HepG2 (cell line): ENCODE data around the gene ZMAT2. TPM values are rescaled to one million over a fixed set of nuclear protein-coding genes. Genes with fewer than 3 reads are reported as not detected.
A peak's percentile ranks its signal among the peaks of the same experiment; 100 is the strongest.

Experiments
- GABPA ChIP-seq, 2 experiments: IDR thresholded peaks; 2 replicates each; pipeline ENCODE4 v1.6.1; 2011 to 2016; ENCODE audit warnings: low read depth in 2 of 2, low read length in 1 of 2, missing biosample characterization in 1 of 2, missing genetic modification characterization in 1 of 2
- HNF4G ChIP-seq, 2 experiments: sonication (generic) in 1 of 2; formaldehyde crosslinking in 1 of 2; IDR thresholded peaks; 2 replicates each; pipeline versions ENCODE4 v1.4.0 to v1.6.1; 2011 to 2020; ENCODE audit warnings: borderline replicate concordance in 2 of 2, low read depth in 2 of 2, mild to moderate bottlenecking in 2 of 2, low read length in 1 of 2, missing genetic modification reagents in 1 of 2, moderate library complexity in 1 of 2
- JARID2 ChIP-seq: sonication (generic); formaldehyde crosslinking; IDR thresholded peaks from 2 replicates; pipeline ENCODE4 v1.8.1; 2023; ENCODE audit warnings: missing genetic modification reagents, inconsistent platforms; ENCODE audit not compliant: insufficient replicate concordance
- PHF21A ChIP-seq: sonication (generic); formaldehyde crosslinking; IDR thresholded peaks from 2 replicates; pipeline ENCODE4 v1.5.0; 2020; ENCODE audit warnings: mild to moderate bottlenecking, missing genetic modification reagents
- PHF5A ChIP-seq: IDR thresholded peaks from one replicate; pipeline ENCODE4 v1.6.1; 2018; ENCODE audit warnings: low read depth, missing genetic modification reagents; ENCODE audit not compliant: unreplicated experiment
- TBX2 ChIP-seq: sonication (generic); formaldehyde crosslinking; IDR thresholded peaks from 2 replicates; pipeline ENCODE4 v1.5.0; 2020; ENCODE audit warnings: missing genetic modification reagents, mild to moderate bottlenecking, borderline replicate concordance
- ZNF337 ChIP-seq: sonication (generic); formaldehyde crosslinking; IDR thresholded peaks from 2 replicates; pipeline ENCODE4 v1.5.1; 2020; ENCODE audit warnings: missing genetic modification reagents, low read depth, mild to moderate bottlenecking, borderline replicate concordance
- ZNF546 ChIP-seq: sonication (generic); formaldehyde crosslinking; conservative IDR thresholded peaks from 2 replicates; pipeline ENCODE4 v1.8.1; 2023; ENCODE audit warnings: mild to moderate bottlenecking, missing genetic modification reagents
- ZNF572 ChIP-seq: sonication (generic); formaldehyde crosslinking; IDR thresholded peaks from 2 replicates; pipeline ENCODE4 v1.5.1; 2020; ENCODE audit warnings: mild to moderate bottlenecking, missing genetic modification reagents
- ZNF720 ChIP-seq: sonication (generic); formaldehyde crosslinking; IDR thresholded peaks from 2 replicates; pipeline ENCODE4 v1.4.0; 2020; ENCODE audit warnings: missing genetic modification reagents
- ZNF782 ChIP-seq: sonication (generic); formaldehyde crosslinking; IDR thresholded peaks from 2 replicates; pipeline ENCODE4 v1.4.0; 2020; ENCODE audit warnings: missing genetic modification reagents, mild to moderate bottlenecking, borderline replicate concordance
- ZSCAN20 ChIP-seq: sonication (generic); formaldehyde crosslinking; IDR thresholded peaks from 2 replicates; pipeline ENCODE4 v1.4.0; 2020; ENCODE audit warnings: missing genetic modification reagents, mild to moderate bottlenecking, borderline replicate concordance
- polyA plus RNA-seq, 8 experiments: library from polyadenylated mRNA; depleted of rRNA in 3 of 8; stranded (reverse) in 7 of 8; unstranded in 1 of 8; fragments of >200 nt; fragmentation: Illumina TruSeq in 4 of 8; extraction: Trizol in 4 of 8; gene quantifications; 2 replicates each; pipeline versions ENCODE4 v1.2.1 to v1.2.3, GENCODE V29; 2011 to 2016; ENCODE audit warnings: low read depth in 4 of 8, missing spikeins in 1 of 8, mixed read lengths in 1 of 8; ENCODE audit not compliant: insufficient read depth in 1 of 8
- total RNA-seq, 5 experiments: library from RNA; depleted of rRNA; stranded (reverse); fragments of >200 nt; fragmentation: Illumina TruSeq; extraction: Trizol; gene quantifications; 2 replicates each; pipeline ENCODE4 v1.2.3, GENCODE V29; 2016; ENCODE audit warnings: low read depth in 1 of 5
- TF ChIP-seq, protein P1 (sequence below), 2 experiments: fragments of 450-650 bp in 1 of 2; sonication (generic) in 1 of 2; formaldehyde crosslinking; IDR thresholded peaks; 2 replicates each; pipeline versions ENCODE4 v1.5.0 to v1.8.0; 2020 to 2022; ENCODE audit warnings: mild to moderate bottlenecking in 1 of 2, missing genetic modification reagents in 1 of 2
- TF ChIP-seq, protein P2 (sequence below): sonication (generic); formaldehyde crosslinking; IDR thresholded peaks from 2 replicates; pipeline ENCODE4 v1.5.1; 2020; ENCODE audit warnings: mild to moderate bottlenecking, missing genetic modification reagents, borderline replicate concordance
- TF ChIP-seq, protein P3 (sequence below): sonication (generic); formaldehyde crosslinking; IDR thresholded peaks from 2 replicates; pipeline ENCODE4 v1.8.0; 2022; ENCODE audit warnings: mild to moderate bottlenecking, missing genetic modification reagents; ENCODE audit not compliant: insufficient replicate concordance
- TF ChIP-seq, protein P4 (sequence below): IDR thresholded peaks from 2 replicates; pipeline ENCODE4 v1.6.1; 2016
- TF ChIP-seq, protein P5 (sequence below): sonication (generic); formaldehyde crosslinking; IDR thresholded peaks from 2 replicates; pipeline ENCODE4 v1.4.0; 2020; ENCODE audit warnings: missing genetic modification reagents
- TF ChIP-seq, protein P6 (sequence below): sonication (generic); formaldehyde crosslinking; IDR thresholded peaks from 2 replicates; pipeline ENCODE4 v1.8.1; 2023; ENCODE audit warnings: missing genetic modification reagents, inconsistent platforms, borderline replicate concordance

ZMAT2 gene
- total and polyA plus RNA-seq, 2 of the 13 experiments (the other 11 are each of a cell fraction or from before 2014, with no cell fraction given): 35.4 to 92.8 TPM

DNA sequence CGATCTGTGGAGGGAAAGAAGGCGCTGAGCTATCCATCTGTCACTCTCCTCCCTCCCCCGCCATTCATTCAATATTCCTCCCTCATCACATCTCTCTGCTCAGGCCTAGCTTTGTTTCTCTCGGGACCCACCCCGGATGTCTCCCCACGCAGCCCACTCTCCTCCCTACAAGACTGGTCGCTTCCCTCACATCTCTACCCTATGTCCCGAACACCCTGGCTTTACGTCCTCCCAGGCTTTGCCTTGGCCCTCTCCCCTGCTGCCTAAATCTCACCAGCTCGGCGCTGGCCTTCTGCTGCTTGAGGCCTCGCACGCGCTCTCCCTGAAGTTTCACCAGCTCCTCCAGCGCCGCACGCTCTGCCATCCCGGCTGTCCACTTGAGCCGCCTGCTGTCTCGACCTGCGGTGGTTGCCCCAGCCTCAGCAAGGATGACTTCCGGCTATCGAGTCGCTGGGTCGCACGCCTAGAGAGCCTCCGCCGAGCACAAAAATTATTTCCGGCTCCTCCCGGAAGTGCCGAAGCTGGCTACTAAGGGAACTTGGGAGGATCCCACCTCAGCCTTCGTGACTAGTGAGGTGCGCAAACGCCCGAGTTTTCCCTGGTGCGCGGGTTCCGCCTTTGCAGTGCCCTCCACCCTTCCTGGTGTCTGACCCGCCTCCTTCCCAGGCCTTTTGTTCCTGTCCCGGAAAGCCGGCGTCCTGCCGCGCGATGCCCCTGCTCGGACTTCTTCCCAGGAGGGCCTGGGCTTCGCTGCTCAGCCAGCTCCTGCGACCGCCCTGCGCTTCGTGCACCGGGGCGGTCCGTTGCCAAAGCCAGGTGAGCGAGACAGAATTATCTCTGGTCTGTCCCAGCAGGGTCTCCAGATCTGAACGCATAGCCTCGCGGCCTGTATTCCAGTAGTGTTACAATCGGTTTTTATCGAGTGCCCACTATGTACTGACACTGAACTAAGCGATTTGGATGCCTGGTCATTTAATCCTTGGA, 9.0 kb upstream of the ZMAT2 start, which contains the start of the genes HARS1 and HARS2 (continued):
- TF ChIP-seq ZSCAN20: peak; percentile 80; the same call in 1 of the 2 replicates
- TF ChIP-seq TBX2 (CRISPR knock-in tag): peak; percentile 83
- TF ChIP-seq, protein P1, sequence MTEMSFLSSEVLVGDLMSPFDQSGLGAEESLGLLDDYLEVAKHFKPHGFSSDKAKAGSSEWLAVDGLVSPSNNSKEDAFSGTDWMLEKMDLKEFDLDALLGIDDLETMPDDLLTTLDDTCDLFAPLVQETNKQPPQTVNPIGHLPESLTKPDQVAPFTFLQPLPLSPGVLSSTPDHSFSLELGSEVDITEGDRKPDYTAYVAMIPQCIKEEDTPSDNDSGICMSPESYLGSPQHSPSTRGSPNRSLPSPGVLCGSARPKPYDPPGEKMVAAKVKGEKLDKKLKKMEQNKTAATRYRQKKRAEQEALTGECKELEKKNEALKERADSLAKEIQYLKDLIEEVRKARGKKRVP (CRISPR knock-in tag; IDR thresholded peaks at IDR 0.05): peak in 1 of 2 experiments; percentile 84; a peak in 2 of 4 replicates
- TF ChIP-seq, protein P2, sequence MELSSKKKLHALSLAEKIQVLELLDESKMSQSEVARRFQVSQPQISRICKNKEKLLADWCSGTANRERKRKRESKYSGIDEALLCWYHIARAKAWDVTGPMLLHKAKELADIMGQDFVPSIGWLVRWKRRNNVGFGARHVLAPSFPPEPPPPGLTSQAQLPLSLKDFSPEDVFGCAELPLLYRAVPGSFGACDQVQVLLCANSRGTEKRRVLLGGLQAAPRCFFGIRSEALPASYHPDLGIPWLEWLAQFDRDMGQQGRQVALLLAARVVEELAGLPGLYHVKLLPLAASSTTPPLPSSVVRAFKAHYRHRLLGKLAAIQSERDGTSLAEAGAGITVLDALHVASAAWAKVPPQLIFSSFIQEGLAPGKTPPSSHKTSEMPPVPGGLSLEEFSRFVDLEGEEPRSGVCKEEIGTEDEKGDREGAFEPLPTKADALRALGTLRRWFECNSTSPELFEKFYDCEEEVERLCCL (CRISPR knock-in tag): peak; percentile 58; the same call in 1 of the 2 replicates
- TF ChIP-seq ZNF572: 0 out of 2 replicates have a peak, but pooled peaks have one; percentile 61
- no peak for TF ChIP-seq ZNF546 (CRISPR knock-in tag)
- TF ChIP-seq, protein P3, sequence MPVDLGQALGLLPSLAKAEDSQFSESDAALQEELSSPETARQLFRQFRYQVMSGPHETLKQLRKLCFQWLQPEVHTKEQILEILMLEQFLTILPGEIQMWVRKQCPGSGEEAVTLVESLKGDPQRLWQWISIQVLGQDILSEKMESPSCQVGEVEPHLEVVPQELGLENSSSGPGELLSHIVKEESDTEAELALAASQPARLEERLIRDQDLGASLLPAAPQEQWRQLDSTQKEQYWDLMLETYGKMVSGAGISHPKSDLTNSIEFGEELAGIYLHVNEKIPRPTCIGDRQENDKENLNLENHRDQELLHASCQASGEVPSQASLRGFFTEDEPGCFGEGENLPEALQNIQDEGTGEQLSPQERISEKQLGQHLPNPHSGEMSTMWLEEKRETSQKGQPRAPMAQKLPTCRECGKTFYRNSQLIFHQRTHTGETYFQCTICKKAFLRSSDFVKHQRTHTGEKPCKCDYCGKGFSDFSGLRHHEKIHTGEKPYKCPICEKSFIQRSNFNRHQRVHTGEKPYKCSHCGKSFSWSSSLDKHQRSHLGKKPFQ (CRISPR knock-in tag): no peak
- TF ChIP-seq HNF4G (IDR thresholded peaks at IDR 0.05; ENCODE audit: borderline replicate concordance, low read depth, low read length): no peak
- TF ChIP-seq HNF4G (CRISPR knock-in tag; IDR thresholded peaks at IDR 0.05; ENCODE audit: borderline replicate concordance, low read depth): no peak
- TF ChIP-seq, protein P4, sequence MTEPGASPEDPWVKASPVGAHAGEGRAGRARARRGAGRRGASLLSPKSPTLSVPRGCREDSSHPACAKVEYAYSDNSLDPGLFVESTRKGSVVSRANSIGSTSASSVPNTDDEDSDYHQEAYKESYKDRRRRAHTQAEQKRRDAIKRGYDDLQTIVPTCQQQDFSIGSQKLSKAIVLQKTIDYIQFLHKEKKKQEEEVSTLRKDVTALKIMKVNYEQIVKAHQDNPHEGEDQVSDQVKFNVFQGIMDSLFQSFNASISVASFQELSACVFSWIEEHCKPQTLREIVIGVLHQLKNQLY (CRISPR knock-in tag): 0 out of 2 replicates have a peak, but pooled peaks have one; percentile 5
- TF ChIP-seq, protein P5, sequence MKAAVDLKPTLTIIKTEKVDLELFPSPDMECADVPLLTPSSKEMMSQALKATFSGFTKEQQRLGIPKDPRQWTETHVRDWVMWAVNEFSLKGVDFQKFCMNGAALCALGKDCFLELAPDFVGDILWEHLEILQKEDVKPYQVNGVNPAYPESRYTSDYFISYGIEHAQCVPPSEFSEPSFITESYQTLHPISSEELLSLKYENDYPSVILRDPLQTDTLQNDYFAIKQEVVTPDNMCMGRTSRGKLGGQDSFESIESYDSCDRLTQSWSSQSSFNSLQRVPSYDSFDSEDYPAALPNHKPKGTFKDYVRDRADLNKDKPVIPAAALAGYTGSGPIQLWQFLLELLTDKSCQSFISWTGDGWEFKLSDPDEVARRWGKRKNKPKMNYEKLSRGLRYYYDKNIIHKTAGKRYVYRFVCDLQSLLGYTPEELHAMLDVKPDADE: 0 out of 2 replicates have a peak, but pooled peaks have one; percentile 80
- 0 out of 2 replicates have a peak, but pooled peaks have one; percentile 58 for TF ChIP-seq ZNF720 (CRISPR knock-in tag)
- TF ChIP-seq JARID2 (CRISPR knock-in tag): no peak
- TF ChIP-seq PHF5A (CRISPR knock-in tag): peak; percentile 51
- TF ChIP-seq ZNF337 (CRISPR knock-in tag): no peak
- TF ChIP-seq GABPA (IDR thresholded peaks at IDR 0.05; ENCODE audit: low read depth, low read length): peak; percentile 93
- peak; percentile 100 for TF ChIP-seq GABPA (CRISPR knock-in tag; IDR thresholded peaks at IDR 0.05; ENCODE audit: low read depth)
- TF ChIP-seq, protein P6, sequence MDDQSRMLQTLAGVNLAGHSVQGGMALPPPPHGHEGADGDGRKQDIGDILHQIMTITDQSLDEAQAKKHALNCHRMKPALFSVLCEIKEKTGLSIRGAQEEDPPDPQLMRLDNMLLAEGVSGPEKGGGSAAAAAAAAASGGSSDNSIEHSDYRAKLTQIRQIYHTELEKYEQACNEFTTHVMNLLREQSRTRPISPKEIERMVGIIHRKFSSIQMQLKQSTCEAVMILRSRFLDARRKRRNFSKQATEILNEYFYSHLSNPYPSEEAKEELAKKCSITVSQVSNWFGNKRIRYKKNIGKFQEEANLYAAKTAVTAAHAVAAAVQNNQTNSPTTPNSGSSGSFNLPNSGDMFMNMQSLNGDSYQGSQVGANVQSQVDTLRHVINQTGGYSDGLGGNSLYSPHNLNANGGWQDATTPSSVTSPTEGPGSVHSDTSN (CRISPR knock-in tag): 0 out of 2 replicates have a peak, but pooled peaks have one; percentile 72
- no peak for TF ChIP-seq ZNF782 (CRISPR knock-in tag)
- TF ChIP-seq PHF21A: peak; percentile 87
